ENCODE results near the gene ART3.
"Not testable (repeated sequence)": the region's sequence is repeated elsewhere in the genome, so short reads cannot be mapped to it uniquely, and the experiment has no call there.

ART3 gene, protein sequence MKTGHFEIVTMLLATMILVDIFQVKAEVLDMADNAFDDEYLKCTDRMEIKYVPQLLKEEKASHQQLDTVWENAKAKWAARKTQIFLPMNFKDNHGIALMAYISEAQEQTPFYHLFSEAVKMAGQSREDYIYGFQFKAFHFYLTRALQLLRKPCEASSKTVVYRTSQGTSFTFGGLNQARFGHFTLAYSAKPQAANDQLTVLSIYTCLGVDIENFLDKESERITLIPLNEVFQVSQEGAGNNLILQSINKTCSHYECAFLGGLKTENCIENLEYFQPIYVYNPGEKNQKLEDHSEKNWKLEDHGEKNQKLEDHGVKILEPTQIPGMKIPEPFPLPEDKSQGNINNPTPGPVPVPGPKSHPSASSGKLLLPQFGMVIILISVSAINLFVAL

DNA sequence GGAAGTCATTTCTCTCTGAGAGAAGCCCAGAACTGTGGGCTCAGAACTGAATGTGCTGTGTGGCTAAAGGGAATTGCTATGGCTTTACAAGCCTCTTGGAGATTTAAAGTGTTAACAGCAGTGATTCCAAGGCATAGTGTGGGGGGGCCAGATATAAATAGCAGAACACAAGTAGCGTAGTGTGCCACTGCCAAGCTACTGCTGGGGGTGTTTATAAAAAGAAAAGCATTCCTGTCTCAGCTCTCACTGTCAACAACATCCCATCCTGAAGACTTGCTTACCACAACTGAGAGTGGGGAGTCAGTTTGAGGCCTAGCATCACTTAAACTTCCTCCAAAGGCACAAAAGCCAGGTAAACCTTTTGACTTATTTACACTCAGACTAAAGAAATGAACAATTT is at the start of gene ART3:
Gene ART3, plus strand, starts transcription at position 242 of the 400 bp plus-strand sequence. CDS start 1,181 bp downstream, outside the sequence.
- in situ Hi-C loops (cut with HindIII; ENCODE audit: low sequenced_read_pairs): no loop called here

DNA sequence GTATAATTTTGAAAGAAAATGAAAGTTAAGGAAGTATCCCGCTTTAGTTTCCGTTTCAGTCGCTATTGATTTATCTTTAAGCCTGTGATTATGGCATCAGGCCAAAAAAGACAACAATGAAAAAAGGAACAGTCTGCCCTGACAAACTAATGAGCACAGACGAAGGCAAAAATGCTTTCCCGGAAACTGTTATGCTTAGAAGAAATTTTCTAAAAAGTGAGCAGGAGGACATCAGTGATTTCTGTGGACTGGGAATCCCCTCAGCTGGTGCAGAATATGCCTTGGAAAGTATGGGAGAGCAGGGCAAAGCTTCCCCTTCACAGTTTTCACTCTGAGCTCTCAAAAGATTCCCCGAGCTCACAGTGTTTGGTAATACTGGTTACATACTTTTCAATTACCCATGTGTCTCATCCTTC is 46.2 kb upstream of the ART3 start:
- in situ Hi-C loops (cut with HindIII; ENCODE audit: low sequenced_read_pairs): no loop called here

DNA sequence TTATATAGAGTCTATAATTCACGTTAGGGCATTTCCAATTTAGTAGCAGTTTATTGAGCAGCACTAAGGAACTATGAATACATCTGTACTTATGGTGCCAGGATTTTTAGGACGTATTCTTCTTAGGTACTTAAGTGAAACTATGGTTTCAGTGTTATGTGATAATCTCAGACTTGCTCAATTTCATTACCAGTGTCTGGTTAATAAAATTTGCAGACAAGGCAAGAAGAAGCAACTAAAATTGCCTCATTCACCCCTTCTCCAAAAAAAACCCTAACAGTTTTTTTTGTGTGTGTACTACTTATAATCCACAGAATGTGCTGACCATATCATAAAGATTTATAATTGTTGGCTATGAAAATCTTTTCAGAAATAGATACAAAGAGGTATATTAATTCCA is 45.2 kb upstream of the ART3 start:
- in situ Hi-C loops (cut with HindIII; ENCODE audit: low sequenced_read_pairs): no loop called here

DNA sequence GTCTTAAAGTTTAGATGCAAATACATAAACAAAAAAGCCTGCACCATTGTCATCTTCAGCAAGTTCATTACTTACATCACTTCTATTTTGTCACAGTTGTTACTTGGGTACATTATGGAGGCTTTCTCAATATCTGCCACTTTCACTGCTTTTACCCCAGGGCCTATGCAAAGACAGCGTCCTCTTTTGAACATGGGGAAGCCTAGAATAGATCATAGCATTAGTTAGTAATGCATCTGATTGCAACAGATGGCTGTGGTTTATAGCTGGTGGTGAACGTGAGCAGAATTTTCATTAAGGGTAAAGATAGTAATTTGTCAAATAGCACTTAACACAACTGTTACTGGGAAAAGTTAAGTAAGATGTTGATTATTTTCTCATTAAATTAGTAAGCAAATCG is 39.4 kb upstream of the ART3 start:
- in situ Hi-C loops (cut with HindIII; ENCODE audit: low sequenced_read_pairs): no loop called here

DNA sequence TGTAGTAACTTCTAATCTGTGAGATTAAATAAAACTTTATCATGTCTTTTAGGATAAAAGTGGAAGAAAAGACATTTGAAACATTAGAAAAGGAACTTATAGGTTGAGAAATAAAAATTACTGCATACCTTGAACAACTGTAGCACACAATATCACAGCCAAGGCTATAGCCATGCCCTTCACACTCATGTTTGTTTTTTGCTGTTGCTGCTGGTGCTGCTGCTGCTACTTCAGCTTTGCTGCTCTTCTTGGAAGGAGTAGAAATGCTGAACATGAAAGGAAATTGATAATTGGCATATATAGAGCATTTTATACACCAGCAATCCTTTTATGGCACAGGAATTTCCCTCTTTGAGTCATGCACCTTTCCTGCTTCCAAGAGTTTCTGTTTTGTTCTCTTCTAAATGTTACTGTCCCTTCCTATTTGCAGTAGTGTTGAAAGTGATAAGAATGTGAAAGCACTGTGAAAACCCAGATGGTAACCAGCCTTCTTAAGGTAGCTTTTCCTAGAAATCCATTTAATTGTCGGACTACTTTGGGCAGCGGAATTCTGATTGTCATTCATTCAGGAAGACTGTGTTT is 38.6 kb upstream of the ART3 start, which contains the start of gene CXCL11:
Gene CXCL11, minus strand, starts transcription at position 272 of the 582 bp plus-strand sequence. Its CDS starts 83 bp downstream, at position 189.
- in situ Hi-C loops (cut with HindIII; ENCODE audit: low sequenced_read_pairs): no loop called here

DNA sequence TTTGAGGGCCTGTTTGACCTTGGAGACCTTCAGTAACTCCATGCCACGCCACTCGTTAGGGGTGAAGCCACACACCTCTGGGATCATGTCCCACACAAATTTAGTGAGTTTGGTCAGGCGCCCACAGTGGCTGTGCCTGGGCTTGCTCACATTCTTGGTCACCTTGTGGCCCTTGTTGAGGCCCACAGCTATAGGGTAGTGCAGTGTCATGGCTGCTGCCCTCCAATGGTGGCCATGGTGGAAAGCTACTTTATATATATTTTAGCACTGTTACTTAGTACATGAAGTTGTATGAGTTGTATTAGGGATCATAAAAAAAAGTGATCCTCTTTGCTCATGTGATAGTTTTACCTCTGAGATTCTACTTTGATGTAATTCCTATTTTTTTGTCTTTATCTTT is 37.7 kb upstream of the ART3 start:
- in situ Hi-C loops (cut with HindIII; ENCODE audit: low sequenced_read_pairs): no loop called here

DNA sequence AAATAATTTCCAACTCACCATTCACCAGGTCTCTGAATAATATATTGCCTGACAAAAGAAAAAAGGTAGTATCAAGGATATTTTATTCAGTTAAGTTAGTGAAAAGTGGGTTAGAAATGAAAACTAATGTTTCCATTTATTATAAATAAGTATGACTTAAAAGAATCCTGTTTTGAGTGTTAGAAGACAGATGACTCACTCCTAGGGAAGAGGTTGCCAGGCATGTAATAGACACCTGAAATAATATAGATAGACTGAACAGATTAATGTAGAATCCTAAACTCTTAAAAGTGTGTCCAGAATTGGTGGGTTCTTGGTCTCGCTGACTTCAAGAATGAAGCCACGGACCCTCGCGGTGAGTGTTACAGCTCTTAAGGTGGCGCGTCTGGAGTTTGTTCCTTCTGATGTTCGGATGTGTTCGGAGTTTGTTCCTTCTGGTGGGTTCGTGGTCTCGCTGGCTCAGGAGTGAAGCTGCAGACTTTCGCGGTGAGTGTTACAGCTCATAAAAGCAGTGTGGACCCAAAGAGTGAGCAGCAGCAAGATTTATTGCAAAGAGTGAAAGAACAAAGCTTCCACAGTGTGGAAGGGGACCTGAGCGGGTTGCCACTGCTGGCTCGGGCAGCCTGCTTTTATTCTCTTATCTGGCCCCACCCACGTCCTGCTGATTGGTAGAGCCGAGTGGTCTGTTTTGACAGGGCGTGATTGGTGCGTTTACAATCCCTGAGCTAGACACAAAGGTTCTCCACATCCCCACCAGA is 32.1 kb upstream of the ART3 start:
- in situ Hi-C loops (cut with HindIII; ENCODE audit: low sequenced_read_pairs): not testable (repeated sequence)

DNA sequence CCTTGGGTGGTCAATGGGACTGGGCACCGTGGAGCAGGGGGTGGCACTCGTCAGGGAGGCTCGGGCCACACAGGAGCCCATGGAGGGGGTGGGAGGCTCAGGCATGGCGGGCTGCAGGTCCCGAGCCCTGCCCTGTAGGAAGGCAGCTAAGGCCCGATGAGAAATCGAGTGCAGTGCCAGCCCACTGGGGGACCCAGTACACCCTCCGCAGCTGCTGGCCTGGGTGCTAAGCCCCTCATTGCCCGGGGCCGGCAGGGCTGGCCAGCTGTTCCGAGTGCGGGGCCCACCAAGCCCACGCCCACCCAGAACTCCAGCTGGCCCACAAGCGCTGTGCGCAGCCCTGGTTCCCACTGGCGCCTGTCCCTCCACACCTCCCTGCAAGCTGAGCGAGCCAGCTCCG is 31.2 kb upstream of the ART3 start:
- in situ Hi-C loops (cut with HindIII; ENCODE audit: low sequenced_read_pairs): not testable (repeated sequence)

DNA sequence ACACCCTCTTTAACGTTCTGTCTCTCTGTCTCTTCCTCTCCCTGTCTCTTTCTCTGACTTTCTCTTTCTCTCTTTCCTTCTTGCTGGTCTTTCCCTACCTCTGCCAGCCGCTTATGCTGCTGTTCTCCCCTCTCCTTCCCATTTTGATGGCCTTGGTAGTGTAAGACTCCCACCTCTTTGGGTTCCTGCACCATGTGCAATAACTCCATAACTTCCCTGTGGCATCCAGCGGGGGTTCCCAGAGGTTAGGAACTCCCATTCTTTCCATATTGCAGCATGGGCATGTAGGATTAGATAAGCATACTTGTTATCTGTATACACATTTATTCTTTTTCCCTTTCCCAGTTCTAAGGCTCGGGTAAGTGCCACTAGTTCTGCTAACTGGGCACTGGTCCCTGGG is 29.8 kb upstream of the ART3 start:
- in situ Hi-C loops (cut with HindIII; ENCODE audit: low sequenced_read_pairs): not testable (repeated sequence)

DNA sequence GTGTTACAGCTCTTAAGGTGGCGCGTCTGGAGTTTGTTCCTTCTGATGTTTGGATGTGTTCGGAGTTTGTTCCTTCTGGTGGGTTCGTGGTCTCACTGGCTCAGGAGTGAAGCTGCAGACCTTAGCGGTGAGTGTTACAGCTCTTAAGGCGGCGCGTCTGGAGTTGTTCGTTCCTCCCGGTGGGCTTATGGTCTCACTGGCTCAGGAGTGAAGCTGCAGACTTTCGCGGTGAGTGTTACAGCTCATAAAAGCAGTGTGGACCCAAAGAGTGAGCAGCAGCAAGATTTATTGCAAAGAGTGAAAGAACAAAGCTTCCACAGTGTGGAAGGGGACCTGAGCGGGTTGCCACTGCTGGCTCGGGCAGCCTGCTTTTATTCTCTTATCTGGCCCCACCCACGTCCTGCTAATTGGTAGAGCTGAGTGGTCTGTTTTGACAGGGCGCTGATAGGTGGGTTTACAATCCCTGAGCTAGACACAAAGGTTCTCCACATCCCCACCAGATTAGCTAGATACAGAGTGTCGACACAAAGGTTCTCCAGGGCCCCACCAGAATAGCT is 24.6 kb upstream of the ART3 start:
- in situ Hi-C loops (cut with HindIII; ENCODE audit: low sequenced_read_pairs): not testable (repeated sequence)

DNA sequence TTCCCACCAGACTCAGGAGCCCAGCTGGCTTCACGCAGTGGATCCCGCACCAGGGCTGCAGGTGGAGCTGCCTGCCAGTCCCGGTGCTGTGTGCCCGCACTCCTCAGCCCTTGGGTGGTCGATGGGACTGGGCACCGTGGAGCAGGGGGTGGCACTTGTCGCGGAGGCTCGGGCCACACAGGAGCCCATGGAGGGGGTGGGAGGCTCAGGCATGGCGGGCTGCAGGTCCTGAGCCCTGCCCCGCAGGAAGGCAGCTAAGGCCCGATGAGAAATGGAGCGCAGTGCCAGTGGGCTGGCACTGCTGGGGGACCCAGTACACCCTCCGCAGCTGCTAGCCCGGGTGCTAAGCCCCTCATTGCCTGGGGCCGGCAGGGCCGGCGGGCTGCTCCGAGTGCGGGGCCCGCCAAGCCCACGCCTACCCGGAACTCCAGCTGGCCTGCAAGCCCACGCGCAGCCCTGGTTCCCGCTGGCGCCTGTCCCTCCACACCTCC is 23.9 kb upstream of the ART3 start:
- in situ Hi-C loops (cut with HindIII; ENCODE audit: low sequenced_read_pairs): not testable (repeated sequence)

DNA sequence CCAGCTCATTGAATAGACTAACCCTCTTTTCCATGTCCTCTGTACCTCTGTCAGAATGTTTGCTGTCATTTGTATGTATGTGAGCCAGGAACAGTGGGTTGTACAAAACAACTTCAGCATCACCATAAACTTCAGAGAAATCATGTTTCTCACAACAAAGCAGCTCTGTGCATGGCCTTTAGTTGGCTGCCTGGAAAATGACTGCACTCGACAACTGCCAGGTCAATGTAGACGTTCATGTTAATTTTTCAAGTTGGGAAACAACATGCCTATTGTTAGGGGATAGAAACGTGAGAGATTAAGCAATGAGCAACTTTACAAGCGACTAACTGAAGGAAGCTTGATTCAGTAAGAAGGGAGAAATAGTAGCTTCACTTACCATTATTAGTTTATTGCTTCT is 20.8 kb upstream of the ART3 start:
- in situ Hi-C loops (cut with HindIII; ENCODE audit: low sequenced_read_pairs): no loop called here

DNA sequence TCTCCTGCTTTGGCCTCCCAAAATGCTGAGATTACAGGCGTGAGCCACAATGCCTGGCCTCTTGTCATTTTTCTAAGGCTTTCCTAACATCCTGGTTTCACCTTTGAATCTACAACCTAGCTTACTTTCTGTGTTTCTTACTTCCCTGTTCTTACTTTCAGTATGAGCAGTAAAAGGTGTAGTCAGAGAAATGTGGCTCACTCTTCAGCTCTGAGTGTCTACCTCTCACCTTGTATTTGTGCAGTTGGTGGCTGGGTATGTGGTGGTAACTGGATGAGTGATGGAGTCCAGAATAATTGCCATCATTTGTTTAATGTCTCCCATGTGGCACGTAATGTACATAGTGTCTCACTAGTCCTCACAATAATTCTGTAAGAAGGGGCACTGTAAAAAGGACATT is 19.5 kb upstream of the ART3 start:
- in situ Hi-C loops (cut with HindIII; ENCODE audit: low sequenced_read_pairs): no loop called here

DNA sequence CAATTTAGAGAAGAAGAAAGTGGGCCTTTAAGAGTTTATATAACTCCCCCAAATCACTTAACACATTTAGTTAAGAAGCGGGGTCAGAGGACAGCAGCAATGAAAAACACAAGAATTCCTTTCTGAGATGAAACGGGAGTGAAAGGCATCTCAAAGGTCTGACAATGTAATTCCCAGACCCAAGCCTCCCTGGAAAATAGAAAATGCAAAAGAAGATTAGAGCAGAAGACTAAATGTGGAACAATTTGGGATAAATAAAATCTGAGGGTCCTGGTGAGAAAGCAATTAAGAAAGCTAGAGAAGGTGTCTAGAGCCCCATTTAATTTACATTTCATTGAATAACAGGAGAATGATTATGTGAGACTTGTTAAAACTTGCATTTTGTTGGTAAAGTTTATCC is 19.1 kb upstream of the ART3 start:
- in situ Hi-C loops (cut with HindIII; ENCODE audit: low sequenced_read_pairs): no loop called here

DNA sequence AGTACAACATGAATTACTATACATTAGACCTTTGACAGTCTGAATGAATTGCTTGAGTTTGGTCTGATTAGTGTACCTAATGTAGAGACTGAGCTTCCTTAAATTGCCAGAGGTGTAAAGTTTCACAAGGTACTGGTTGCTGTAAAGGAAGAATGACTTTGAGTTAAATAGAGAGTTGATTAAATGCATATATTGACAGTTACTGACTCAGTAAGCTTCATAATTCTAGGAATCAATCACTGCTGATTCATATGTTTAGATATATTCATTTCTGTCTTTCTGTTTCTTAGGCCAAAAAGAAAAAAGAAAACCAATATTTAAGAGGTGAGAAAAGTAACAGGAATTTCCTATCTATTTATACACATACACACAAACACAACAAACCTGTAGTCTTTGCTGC is 16.2 kb upstream of the ART3 start:
- in situ Hi-C loops (cut with HindIII; ENCODE audit: low sequenced_read_pairs): no loop called here

DNA sequence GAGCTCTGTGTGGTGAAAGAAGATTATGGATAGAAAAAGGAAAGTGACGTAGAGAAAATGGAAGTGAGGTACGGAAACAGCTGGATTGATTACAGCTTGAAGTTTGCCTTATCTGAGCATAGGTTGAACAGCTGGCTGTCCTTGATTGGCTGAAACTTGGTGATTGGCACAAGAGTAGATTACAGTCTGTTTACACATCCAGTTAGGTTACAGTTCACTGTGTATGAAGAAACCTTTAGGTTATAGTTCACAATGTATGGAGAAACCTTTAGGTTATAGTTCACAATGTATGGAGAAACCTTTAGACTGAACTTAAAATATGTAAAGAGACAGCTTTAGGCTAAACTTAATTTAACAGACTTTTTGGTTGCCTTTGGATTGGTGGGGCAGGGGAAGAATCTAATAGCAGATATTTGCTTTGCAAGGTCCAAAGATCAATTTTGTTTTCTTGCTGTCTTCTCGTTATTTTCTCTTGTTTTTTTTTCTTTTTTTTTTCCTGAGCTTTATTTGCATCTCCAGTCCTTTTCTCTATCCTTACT is 15.6 kb upstream of the ART3 start:
- in situ Hi-C loops (cut with HindIII; ENCODE audit: low sequenced_read_pairs): no loop called here

DNA sequence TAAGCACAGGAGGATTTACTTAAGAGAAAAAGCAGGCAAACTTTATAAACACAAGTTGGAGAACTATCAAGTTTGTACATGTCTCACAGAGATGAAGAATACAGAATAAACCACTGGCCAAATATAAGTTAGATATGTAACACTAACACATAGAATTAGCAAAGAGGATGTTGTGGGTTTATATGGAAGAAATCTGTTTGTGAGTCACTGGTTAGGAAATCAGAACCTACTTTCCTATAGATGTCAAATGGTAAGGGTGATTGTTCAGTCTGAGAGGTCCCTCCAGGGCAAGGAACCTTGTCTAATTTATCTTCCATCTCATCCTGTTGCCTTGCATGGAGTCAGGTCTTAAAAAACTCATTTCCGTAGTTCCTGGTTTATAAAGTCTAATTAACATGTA is 14.8 kb upstream of the ART3 start:
- in situ Hi-C loops (cut with HindIII; ENCODE audit: low sequenced_read_pairs): no loop called here

DNA sequence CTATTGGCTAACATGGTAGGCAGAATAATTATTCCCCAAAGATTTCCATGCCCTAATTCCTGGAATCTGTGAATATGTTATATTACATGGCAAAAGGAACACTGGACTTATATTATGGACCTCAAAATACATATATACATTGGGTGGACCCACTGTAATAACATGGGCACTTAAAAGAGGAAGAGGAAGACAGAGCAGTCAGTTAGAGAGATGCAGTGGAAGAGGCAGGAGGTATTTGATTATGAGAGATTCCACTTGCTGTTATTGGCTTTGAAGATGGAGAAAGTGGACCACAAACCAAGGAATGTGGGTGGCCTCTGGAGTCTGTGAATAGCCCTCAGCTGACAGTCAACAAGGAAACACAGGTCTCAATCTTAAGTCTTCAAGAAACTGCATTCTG is 14.0 kb upstream of the ART3 start:
- in situ Hi-C loops (cut with HindIII; ENCODE audit: low sequenced_read_pairs): no loop called here

DNA sequence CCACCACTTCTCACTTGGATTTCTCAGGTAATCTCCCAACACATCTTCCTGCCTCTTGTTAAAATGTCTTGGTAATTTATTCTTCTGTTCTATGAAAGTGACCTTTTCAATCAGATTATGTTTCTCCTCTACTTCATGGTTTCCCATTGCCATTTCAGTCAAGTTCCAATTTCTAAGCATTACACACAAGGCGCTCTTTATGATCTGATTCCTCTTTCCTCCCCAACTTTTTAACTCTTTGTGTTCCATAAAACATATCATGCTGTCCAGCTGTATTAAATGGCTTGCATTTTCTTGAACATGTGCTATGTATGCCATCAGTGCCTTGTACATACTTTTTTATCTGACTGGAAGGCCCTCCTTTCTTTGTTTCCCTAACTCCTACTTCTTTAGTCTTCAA is 13.1 kb upstream of the ART3 start:
- in situ Hi-C loops (cut with HindIII; ENCODE audit: low sequenced_read_pairs): no loop called here

DNA sequence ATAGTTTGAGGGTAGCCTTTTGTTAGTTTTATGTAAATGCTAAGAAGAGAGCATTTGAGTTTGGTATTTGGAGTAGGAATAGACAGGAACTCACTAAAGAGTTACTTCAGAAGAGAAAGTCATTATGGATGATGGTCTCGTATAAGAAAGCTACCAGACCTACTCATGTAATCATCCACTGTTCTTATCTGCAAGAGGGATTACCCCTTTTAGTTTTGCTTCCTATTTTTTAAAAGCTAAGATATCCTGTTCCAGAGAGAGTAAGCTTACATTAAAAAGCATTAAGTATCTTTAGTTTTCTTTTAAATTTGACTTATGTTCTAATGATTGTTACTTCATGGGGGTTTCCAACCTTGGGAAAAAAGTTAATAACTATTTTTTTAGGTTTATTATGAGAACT is 12.5 kb upstream of the ART3 start:
- in situ Hi-C loops (cut with HindIII; ENCODE audit: low sequenced_read_pairs): no loop called here

DNA sequence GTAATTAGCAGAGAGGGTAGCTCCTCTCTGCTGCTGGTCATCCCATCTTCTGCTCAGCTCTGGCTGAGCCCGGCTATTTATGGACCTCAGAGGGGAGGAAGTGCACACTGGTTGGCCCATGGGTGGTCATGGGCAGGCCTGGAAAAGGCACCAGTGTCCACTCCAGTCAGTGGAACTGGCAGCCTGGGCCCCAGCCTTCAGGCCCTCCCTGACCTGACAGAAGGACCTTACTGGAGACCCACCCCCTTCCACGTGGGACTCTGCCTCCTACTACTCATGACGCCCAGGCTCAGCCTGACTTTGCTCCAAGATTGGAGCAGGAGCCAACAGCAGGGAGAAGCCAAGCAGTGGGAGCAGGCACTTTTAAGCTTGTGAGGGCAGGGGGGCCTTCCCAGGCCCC is 8.0 kb upstream of the ART3 start:
- in situ Hi-C loops (cut with HindIII; ENCODE audit: low sequenced_read_pairs): no loop called here
